K562 (cell line): ENCODE data around the gene CCDC192. TPM values are rescaled to one million over a fixed set of nuclear protein-coding genes. Genes with fewer than 3 reads are reported as not detected.

Experiments used
- ATAC-seq: fragments of 200-7000 bp; cut with Tn5 transposase; 3 replicates; pipeline ENCODE4 v1.9.1; 2020; ENCODE audit warnings: moderate library complexity
- BruUV-seq: library from RNA; stranded (reverse); fragments of 400-500 nt; replicated peaks from 2 replicates; lab custom pipeline; 2021; lab: Mats Ljungman, UMichigan
- CTCF ChIA-PET: fragments of 300-600 bp; formaldehyde crosslinking; extraction: SDS; loops from one replicate; lab custom pipeline; 2021; ENCODE audit warnings: low intra/inter-chr PET ratio; lab: Yijun Ruan, JAX
- POLR2A ChIA-PET: fragments of 300-600, 350-650 bp; sonication (Branson Sonifier 250); formaldehyde crosslinking; extraction: SDS; loops from one replicate; lab custom pipeline; 2021; ENCODE audit warnings: antibody characterized with exemption, inconsistent platforms; lab: Yijun Ruan, JAX
- DNase-seq, 4 experiments: peaks; one replicate each; pipeline versions ENCODE4 v3.0.0 to v3.0.0-alpha.2; 2011 to 2018; ENCODE audit warnings: low spot score in 3 of 4, mixed read lengths in 3 of 4; ENCODE audit errors: extremely low read depth in 1 of 4
- FAIRE-seq: peaks from 2 replicates; lab custom pipeline; 2011; peaks lifted over from hg19 to GRCh38; lab: Jason Lieb, UNC
- H2AFZ ChIP-seq: 2 replicates; pipeline ENCODE4 v1.6.0; 2011; ENCODE audit warnings: low read depth, low read length, control low read depth, inconsistent platforms
- H3K27ac ChIP-seq: fragments of 200-600 bp; 3 replicates; pipeline ENCODE4 v1.8.0; 2011; ENCODE audit warnings: low read depth, mild to moderate bottlenecking, control low read depth, inconsistent platforms, low read length, moderate library complexity, mixed read lengths; ENCODE audit errors: extremely low read depth
- H3K27me3 ChIP-seq, 2 experiments: fragments of 300-600 bp in 1 of 2; 2 replicates in 1 of 2; 3 replicates in 1 of 2; pipeline versions ENCODE4 v1.6.0 to v1.8.0; 2011; ENCODE audit warnings: inconsistent platforms in 2 of 2, low read length in 2 of 2, mild to moderate bottlenecking in 1 of 2, mixed read lengths in 1 of 2, moderate library complexity in 1 of 2; ENCODE audit not compliant: control insufficient read depth in 2 of 2, insufficient read depth in 2 of 2
- H3K36me3 ChIP-seq: fragments of 300-600 bp; 3 replicates; pipeline ENCODE4 v1.8.0; 2011; ENCODE audit warnings: mild to moderate bottlenecking, low read length, inconsistent platforms; ENCODE audit not compliant: control insufficient read depth, insufficient read depth
- H3K4me1 ChIP-seq, 2 experiments: fragments of 200-600 bp in 1 of 2; replicated peaks in 1 of 2; 2 replicates in 1 of 2; 3 replicates in 1 of 2; pipeline versions ENCODE4 v1.5.1 to v1.8.0; 2011; ENCODE audit warnings: inconsistent platforms in 2 of 2, low read length in 2 of 2, mild to moderate bottlenecking in 1 of 2, mixed read lengths in 1 of 2, moderate library complexity in 1 of 2; ENCODE audit not compliant: control insufficient read depth in 2 of 2, insufficient read depth in 2 of 2
- H3K4me2 ChIP-seq: 2 replicates; pipeline ENCODE4 v1.6.1; 2011; ENCODE audit warnings: low read length, control low read depth, inconsistent platforms, mixed read lengths; ENCODE audit not compliant: insufficient read depth
- H3K4me3 ChIP-seq: fragments of 200-600 bp; sonication (generic), shearing (Covaris generic); 2 replicates; pipeline ENCODE4 v1.5.1; 2016; ENCODE audit warnings: control low read depth, inconsistent platforms
- H3K79me2 ChIP-seq: fragments of 200-600 bp; 3 replicates; pipeline ENCODE4 v1.8.0; 2011; ENCODE audit warnings: low read length, inconsistent platforms; ENCODE audit not compliant: control insufficient read depth, insufficient read depth
- H3K9ac ChIP-seq, 2 experiments: 2 replicates each; pipeline versions ENCODE4 v1.6.0 to v1.6.1; 2011; ENCODE audit warnings: low read depth in 2 of 2, low read length in 2 of 2, control low read depth in 1 of 2, inconsistent platforms in 1 of 2, mild to moderate bottlenecking in 1 of 2, mixed read lengths in 1 of 2; ENCODE audit not compliant: insufficient read depth in 1 of 2
- H3K9me1 ChIP-seq: one replicate; pipeline ENCODE4 v1.6.0; 2011; ENCODE audit warnings: inconsistent platforms, mild to moderate bottlenecking, low read length, moderate library complexity; ENCODE audit not compliant: control insufficient read depth, insufficient read depth
- H3K9me3 ChIP-seq: replicated peaks from 2 replicates; pipeline ENCODE4 v1.5.1; 2011; ENCODE audit warnings: low read depth, low read length, inconsistent platforms; ENCODE audit not compliant: control insufficient read depth, insufficient read depth
- H4K20me1 ChIP-seq: replicated peaks from 2 replicates; pipeline ENCODE4 v1.6.1; 2011; ENCODE audit warnings: low read length, inconsistent platforms, mixed read lengths; ENCODE audit not compliant: control insufficient read depth, insufficient read depth
- CEBPG ChIP-seq, 3 experiments: fragments of 200-800 bp in 1 of 3; sonication (Bioruptor generic) in 1 of 3; sonication (generic) in 1 of 3; formaldehyde crosslinking in 1 of 3; IDR thresholded peaks in 2 of 3; conservative IDR thresholded peaks in 1 of 3; 2 replicates each; pipeline versions ENCODE4 v1.6.1 to v1.8.0; 2016 to 2022; ENCODE audit warnings: missing compliant biosample characterization in 2 of 3, missing genetic modification characterization in 2 of 3, mild to moderate bottlenecking in 1 of 3, missing genetic modification reagents in 1 of 3
- HINFP ChIP-seq: fragments of 450-650 bp; conservative IDR thresholded peaks from 2 replicates; pipeline ENCODE4 v1.6.1; 2016; ENCODE audit warnings: missing genetic modification characterization, low read depth, mild to moderate bottlenecking, control low read depth, missing compliant biosample characterization
- KLF10 ChIP-seq: fragments of 250-450 bp; sonication (Bioruptor Pico); IDR thresholded peaks from 2 replicates; pipeline ENCODE4 v1.6.1; 2021; ENCODE audit warnings: matching md5 sums
- KLF16 ChIP-seq: IDR thresholded peaks from 2 replicates; pipeline ENCODE4 v1.6.1; 2016; ENCODE audit warnings: antibody characterized with exemption
- L3MBTL2 ChIP-seq: fragments of 450-650 bp; IDR thresholded peaks from 2 replicates; pipeline ENCODE4 v1.6.1; 2016; ENCODE audit warnings: mild to moderate bottlenecking, moderate library complexity
- LCOR ChIP-seq: sonication (generic); formaldehyde crosslinking; IDR thresholded peaks from 2 replicates; pipeline ENCODE4 v1.8.0; 2022; ENCODE audit warnings: mild to moderate bottlenecking, missing genetic modification reagents
- MITF ChIP-seq: IDR thresholded peaks from 2 replicates; pipeline ENCODE4 v1.6.1; 2014; ENCODE audit warnings: antibody characterized with exemption
- SMARCC2 ChIP-seq: fragments of 450-650 bp; IDR thresholded peaks from 2 replicates; pipeline ENCODE4 v1.6.1; 2017; ENCODE audit warnings: antibody characterized with exemption, moderate library complexity, mild to moderate bottlenecking, low read depth
- ZBTB1 ChIP-seq: sonication (generic); formaldehyde crosslinking; IDR thresholded peaks from 2 replicates; pipeline ENCODE4 v1.8.1; 2023; ENCODE audit warnings: missing genetic modification reagents, low read depth, mild to moderate bottlenecking, borderline replicate concordance
- ZNF695 ChIP-seq: fragments of 450-650 bp; formaldehyde crosslinking; IDR thresholded peaks from 2 replicates; pipeline ENCODE4 v1.4.0; 2020; ENCODE audit warnings: mild to moderate bottlenecking, moderate library complexity
- WGBS: fragments of 100-300 bp; shearing (Covaris generic); methylation state at CpG from one replicate; pipeline ENCODE4 v1.1.6; 2016; ENCODE audit warnings: low coverage, mixed read lengths; ENCODE audit not compliant: insufficient coverage; ENCODE audit errors: missing lambda C conversion rate; 5-methylcytosine and 5-hydroxymethylcytosine counted together
- in situ Hi-C: fragments of 300-500 bp; cut with MboI; formaldehyde crosslinking; loops from 4 replicates; pipeline ENCODE4 v1.15.0; 2018; ENCODE audit warnings: inconsistent platforms, mixed read lengths
- intact Hi-C: fragments of 100-400 bp; cut with micrococcal nuclease; formaldehyde crosslinking; loops from 2 replicates; pipeline ENCODE4 v1.14.2; 2022
- polyA plus RNA-seq, 8 experiments: library from polyadenylated mRNA; depleted of rRNA in 4 of 8; stranded (reverse) in 5 of 8; unstranded in 3 of 8; fragments of >200 nt; fragmentation: Nextera tagmentation in 2 of 8; fragmentation: Illumina TruSeq in 1 of 8; extraction: Ambion mirVana in 2 of 8; extraction: Trizol in 1 of 8; gene quantifications; 2 replicates each; pipeline versions ENCODE4 v1.2.1 to v1.2.3, GENCODE V29; 2011 to 2014; ENCODE audit warnings: inconsistent platforms in 1 of 8, missing spikeins in 1 of 8
- total RNA-seq, 7 experiments: library from RNA; depleted of rRNA in 6 of 7; stranded (reverse); fragments of >200 nt in 6 of 7; fragmentation: Illumina TruSeq in 2 of 7; extraction: Trizol in 2 of 7; gene quantifications; 2 replicates each; pipeline versions ENCODE4 v1.2.1 to v1.2.3, GENCODE V29; 2011 to 2021; ENCODE audit warnings: low replicate concordance in 1 of 7

CCDC192 gene
- total and polyA plus RNA-seq, 9 of the 15 experiments (the other 6 are each of a cell fraction or from before 2014, with no cell fraction given): 0.21 to 0.66 (median 0.38) TPM; not detected in 2

GRCh38 chr5:127970081-127970480 is 266.9 kb downstream of the CCDC192 start:
- Histone ChIP-seq H3K4me1 (no peaks in the 10 kb centered on the region), H3K4me2 (no peak overlapping the region), H3K27ac (no peak overlapping the region), H3K79me2 (no peaks in the 10 kb centered on the region), H3K4me3 (no peak overlapping the region), H3K9me1 (no peaks in the 10 kb centered on the region), H2AFZ (no peak overlapping the region), H3K36me3 (no peaks in the 10 kb centered on the region), H3K27me3 (no peaks in the 10 kb centered on the region), H4K20me1 (no peaks in the 10 kb centered on the region), H3K9me3 (no peaks in the 10 kb centered on the region), H3K9ac (no peak overlapping the region)
- no peak for ATAC-seq
- FAIRE-seq: no peak
- ChIA-PET CTCF (no interaction called here), POLR2A (no interaction called here)
- in situ Hi-C loops: no loop called here
- BruUV-seq: no TSS peak
- WGBS: 27% methylated on average over 1 of the region's 1 CpG
- intact Hi-C loops: no loop called here
- no peak for DNase-seq
- TF ChIP-seq KLF10 (CRISPR knock-in tag) (no peak), L3MBTL2 (no peak), MITF (no peak), SMARCC2 (no peak), CEBPG (CRISPR knock-in tag; IDR thresholded peaks at IDR 0.05) (no peak), CEBPG (tag; conservative IDR thresholded peaks at IDR 0.05 in 1 of 2, IDR thresholded peaks at IDR 0.05 in 1 of 2) (no peak), KLF16 (no peak), ZBTB1 (no peak), LCOR (CRISPR knock-in tag) (no peak), ZNF695 (CRISPR knock-in tag) (no peak), HINFP (no peak)
